NCI-H187 treated with DMSO at 0.1 percent for 48 hours (cell line): ENCODE measurements around the gene PLA2R1.
"Not testable (repeated sequence)": the region's sequence is repeated elsewhere in the genome, so short reads cannot be mapped to it uniquely, and the experiment has no call there.

Experiments
- DNase-seq: peaks from one replicate; lab custom pipeline; 2025; lab: John Stamatoyannopoulos, UW

Gene PLA2R1

GRCh38 chr2:160063879-160064612 is 1.6 kb upstream of the PLA2R1 start:
- DNase-seq: no peak

GRCh38 chr2:160063271-160063670 is 856 bp upstream of the PLA2R1 start:
- no peak for DNase-seq

GRCh38 chr2:160061944-160062291 is 497 bp downstream of the PLA2R1 start:
- no peak for DNase-seq

DNA sequence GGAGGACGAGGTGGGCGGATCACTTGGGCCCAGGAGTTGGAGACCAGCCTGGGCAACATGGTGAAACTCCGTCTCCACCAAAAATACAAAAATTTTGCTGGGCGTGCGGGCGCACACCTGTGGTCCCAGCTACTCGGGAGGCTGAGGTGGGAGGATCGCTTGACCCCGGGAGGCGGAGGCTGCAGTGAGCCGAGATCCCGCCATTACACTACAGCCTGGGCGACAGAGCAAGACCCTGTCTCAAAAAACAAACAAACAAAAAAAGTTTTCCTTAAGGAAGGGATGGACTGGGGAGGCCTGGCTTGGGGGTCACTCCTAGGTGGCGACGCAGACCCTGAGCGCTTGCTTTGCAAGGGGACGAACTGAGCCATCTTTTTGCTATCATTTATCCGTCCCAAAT is 882 bp downstream of the PLA2R1 start:
- DNase-seq: no peak

- DNase-seq: no peak
Measured at GRCh38 chr2:160060297-160060696, 2.1 kb downstream of the PLA2R1 start.

- DNase-seq: no peak
Measured at GRCh38 chr2:160057356-160057755, 5.1 kb downstream of the PLA2R1 start.

DNA sequence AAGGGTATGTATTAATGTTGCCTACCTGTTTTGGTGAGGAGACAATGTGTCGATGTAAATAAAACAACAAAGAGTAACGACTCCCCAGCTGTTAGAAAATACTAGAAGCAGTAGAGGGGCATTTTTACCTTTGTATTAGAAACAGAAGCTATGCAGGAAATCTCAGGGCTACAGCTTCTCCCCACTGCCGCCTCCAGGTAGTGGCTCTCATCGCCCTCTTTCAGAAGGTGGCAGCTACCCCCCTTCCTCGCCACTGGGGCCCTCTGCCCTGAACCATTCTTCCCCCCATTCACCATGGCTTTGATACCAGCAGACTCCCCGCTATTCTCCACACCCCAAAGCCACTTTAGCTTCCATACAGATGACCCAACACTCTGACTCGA is 6.7 kb downstream of the PLA2R1 start:
- no peak for DNase-seq

GRCh38 chr2:160054984-160055725 is 7.3 kb downstream of the PLA2R1 start:
- no peak for DNase-seq

- DNase-seq: no peak
Measured at GRCh38 chr2:160053946-160054345, 8.5 kb downstream of the PLA2R1 start.

- no peak for DNase-seq
Measured at GRCh38 chr2:160052531-160052930, 9.9 kb downstream of the PLA2R1 start.

- DNase-seq: no peak
Measured at GRCh38 chr2:160051371-160051800, 11.0 kb downstream of the PLA2R1 start.

DNA sequence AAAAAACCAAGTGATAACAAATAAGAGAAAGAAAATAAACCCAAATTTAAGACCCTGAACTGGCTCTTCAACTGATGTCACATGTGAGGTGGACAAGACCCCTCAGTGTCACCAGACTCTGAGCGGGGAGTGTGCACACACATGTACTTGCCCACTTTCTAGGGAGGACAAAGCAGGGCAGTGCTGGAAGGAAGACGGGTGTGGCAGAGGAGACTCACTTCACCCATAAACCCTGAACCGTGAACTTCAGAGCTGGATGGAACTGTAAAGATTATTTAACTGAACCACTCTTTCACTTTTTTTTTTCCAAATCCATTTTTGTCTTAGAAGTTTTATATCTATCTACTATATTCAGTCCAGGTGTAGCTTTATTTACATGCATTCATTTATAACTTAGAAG is 12.3 kb downstream of the PLA2R1 start:
- DNase-seq: no peak

DNA sequence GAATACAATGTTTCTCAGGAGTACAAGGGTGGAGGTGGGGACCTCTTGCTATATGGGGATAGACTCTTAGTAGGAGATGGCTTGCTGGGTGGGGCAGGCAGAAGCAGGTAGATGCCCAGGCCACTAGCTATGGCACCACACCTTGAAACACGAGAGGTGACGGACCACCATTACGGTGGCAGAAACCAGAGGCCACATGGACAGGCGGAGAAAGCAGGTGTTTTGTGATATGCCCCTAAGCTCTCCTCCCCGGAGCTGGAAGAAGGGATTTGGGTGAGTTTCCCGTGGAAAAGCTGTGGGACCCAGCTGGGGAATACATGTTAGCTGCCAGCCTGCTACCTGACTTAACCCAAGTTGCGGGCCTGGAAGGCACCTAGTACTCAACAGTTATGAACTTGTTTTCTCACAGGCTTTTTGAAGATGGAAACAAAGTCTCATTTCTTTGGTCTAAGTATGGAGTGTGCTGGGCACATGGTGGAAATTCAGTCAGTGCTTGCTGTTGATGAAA is 16.7 kb downstream of the PLA2R1 start:
- DNase-seq: no peak

DNA sequence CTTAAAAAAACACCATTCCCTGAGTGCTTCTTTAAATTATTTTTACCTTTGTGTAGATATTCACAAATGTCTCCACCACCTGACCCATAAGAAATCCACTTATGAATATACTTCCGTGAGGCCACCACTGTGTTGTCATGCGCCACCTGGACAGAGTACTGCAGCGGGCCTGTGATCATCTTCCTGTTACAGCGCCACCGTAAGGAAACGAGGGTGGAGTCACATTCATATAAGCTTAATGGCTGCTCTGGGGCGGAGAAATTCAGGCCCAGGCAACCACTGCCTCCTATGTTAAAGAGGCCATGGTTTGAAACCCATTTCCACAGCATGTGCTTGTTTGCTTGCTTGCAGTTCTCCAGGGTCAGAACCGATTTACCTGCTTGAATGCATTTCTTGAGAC is 17.7 kb downstream of the PLA2R1 start:
- DNase-seq: no peak

DNA sequence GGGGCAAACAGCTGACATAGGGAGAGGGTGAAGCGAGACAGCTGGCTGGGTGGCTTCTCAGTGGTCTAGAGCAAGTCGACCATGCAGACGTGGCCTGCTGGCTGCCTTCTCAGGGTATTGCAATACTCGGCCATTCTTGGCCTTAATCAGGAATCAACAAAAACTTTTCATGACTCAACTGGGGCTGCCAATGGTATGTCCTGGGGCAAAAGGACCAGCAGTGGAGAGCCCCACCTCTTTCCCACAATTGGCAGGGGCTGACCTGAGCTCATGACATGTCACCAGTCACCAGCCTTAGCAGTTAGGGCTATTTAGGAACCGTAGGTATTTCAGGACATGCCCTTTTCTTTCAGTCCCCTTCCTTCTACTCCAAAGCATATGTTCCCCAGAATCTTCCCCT is 19.1 kb downstream of the PLA2R1 start:
- no peak for DNase-seq

- DNase-seq: no peak
Measured at GRCh38 chr2:160042054-160042453, 20.4 kb downstream of the PLA2R1 start.

DNA sequence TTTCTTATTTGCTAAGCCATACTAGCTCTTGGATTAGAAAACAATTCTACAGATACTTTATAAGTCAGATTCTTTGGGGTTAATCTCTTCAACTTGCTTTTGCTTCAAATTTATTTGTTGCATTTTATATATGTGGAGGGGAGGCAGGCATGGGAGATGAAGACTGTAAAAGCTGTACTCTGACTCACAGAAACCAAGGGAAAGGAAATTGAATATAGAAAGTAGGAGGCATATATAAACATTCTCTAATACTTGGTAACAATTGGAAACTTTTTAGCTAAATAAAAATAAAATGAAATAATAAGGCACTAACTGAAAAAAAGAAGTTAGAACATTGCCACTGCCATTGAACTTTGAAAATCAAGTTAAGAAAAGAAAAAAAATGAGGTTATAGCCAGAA is 21.3 kb downstream of the PLA2R1 start:
- no peak for DNase-seq

DNA sequence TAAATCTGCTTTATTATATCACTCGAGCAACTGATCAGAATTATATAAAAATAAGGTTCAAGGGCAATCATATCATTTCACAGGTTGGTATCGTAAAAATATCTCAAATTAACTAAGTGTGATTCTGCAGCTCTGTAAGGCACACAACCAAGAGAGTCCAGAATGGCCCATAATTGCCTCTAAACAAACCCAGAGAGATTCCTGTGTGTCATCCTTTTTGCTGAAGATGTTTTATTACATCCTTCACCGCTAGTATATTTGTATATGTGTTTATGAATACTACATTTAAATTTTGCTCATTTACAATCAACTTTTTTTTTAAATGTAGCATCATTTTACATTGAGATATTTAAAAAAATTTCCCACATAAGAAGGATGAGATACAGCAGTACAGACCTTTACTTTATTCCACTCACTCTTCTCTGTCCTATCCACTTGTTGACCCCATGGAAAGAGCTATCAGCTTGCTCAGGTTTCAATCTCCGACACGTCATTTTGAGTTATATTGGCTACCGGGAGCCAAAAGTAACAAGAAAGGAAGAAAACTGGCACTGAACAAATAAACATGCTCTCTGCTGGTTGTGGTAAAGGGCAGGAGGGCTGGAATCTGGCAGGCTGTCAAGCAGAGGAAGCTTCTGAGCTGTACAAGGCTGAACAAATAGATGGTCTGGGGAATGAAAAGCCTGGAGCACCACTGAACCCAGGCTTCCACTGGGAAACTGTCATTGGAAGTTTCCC is 23.1 kb downstream of the PLA2R1 start:
- no peak for DNase-seq

GRCh38 chr2:160038662-160039061 is 23.8 kb downstream of the PLA2R1 start:
- not testable (repeated sequence) for DNase-seq

DNA sequence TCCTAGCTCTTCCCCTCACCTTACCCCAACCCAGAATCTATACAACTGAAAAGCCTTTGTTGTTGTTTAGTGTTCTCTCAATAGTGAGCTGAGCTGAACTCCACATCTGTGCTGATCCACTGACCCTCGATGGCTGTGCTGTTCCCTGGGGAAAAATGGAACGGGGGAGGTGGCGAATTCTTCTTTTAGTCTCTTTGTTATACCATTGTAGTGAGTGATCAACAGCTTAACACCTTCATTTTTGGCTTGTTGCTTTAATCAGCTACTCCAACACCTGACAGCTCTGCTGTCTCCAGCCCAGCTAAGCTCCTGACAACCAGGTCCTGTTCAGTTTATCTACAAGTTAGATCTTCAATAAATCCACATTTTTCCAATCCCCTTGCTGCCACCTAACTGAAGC is 25.7 kb downstream of the PLA2R1 start:
- DNase-seq: no peak

DNA sequence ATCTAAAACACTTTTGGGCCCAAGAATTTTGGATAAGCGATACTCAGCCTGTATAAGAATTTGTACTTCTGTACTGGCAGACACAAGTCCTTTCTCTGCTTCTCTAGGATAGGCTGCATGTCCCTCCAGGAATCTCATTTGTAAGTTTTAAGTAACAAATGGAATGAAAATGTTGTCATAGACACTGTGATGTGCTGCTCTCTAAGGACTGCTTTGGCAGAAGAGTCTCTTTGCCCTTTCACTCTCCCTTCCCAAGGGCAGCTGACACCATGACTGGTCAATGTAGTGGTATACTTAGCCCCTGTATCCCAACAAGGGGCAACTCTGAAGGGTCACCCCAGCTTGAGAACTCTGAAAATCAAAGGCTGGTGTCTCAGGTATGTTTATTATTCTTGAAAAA is 27.3 kb downstream of the PLA2R1 start:
- no peak for DNase-seq

DNA sequence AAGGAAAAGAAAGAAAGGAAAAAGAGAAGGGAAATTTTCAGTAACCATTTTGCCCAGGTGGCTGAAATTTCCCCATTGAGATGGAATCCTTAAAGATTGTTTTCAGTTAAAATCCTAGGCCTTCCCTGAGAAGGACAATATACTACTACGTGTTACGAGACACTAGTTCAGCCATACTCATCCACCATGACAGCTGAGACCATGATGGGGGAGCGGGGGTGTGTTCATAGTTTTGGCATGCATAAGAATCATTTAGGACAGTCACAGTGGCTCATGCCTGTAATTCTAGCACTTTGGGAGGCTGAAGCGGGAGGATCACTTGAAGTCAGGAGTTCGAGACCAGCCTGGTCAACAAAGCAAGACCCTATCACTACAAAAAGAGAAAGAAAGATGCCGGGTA is 28.0 kb downstream of the PLA2R1 start:
- DNase-seq: no peak
